K562 (cell line): ENCODE data around the gene PRDM16. TPM values are rescaled to one million over a fixed set of nuclear protein-coding genes. Genes with fewer than 3 reads are reported as not detected.

Experiments used
- ATAC-seq: fragments of 200-7000 bp; cut with Tn5 transposase; 3 replicates; pipeline ENCODE4 v1.9.1; 2020; ENCODE audit warnings: moderate library complexity
- BruUV-seq: library from RNA; stranded (reverse); fragments of 400-500 nt; replicated peaks from 2 replicates; lab custom pipeline; 2021; lab: Mats Ljungman, UMichigan
- CTCF ChIA-PET: fragments of 300-600 bp; formaldehyde crosslinking; extraction: SDS; loops from one replicate; lab custom pipeline; 2021; ENCODE audit warnings: low intra/inter-chr PET ratio; lab: Yijun Ruan, JAX
- POLR2A ChIA-PET: fragments of 300-600, 350-650 bp; sonication (Branson Sonifier 250); formaldehyde crosslinking; extraction: SDS; loops from one replicate; lab custom pipeline; 2021; ENCODE audit warnings: antibody characterized with exemption, inconsistent platforms; lab: Yijun Ruan, JAX
- DNase-seq, 4 experiments: peaks; one replicate each; pipeline versions ENCODE4 v3.0.0 to v3.0.0-alpha.2; 2011 to 2018; ENCODE audit warnings: low spot score in 3 of 4, mixed read lengths in 3 of 4; ENCODE audit errors: extremely low read depth in 1 of 4
- FAIRE-seq: peaks from 2 replicates; lab custom pipeline; 2011; peaks lifted over from hg19 to GRCh38; lab: Jason Lieb, UNC
- H2AFZ ChIP-seq: 2 replicates; pipeline ENCODE4 v1.6.0; 2011; ENCODE audit warnings: low read depth, low read length, control low read depth, inconsistent platforms
- H3K27ac ChIP-seq: fragments of 200-600 bp; 3 replicates; pipeline ENCODE4 v1.8.0; 2011; ENCODE audit warnings: low read depth, mild to moderate bottlenecking, control low read depth, inconsistent platforms, low read length, moderate library complexity, mixed read lengths; ENCODE audit errors: extremely low read depth
- H3K27me3 ChIP-seq, 2 experiments: fragments of 300-600 bp in 1 of 2; 2 replicates in 1 of 2; 3 replicates in 1 of 2; pipeline versions ENCODE4 v1.6.0 to v1.8.0; 2011; ENCODE audit warnings: inconsistent platforms in 2 of 2, low read length in 2 of 2, mild to moderate bottlenecking in 1 of 2, mixed read lengths in 1 of 2, moderate library complexity in 1 of 2; ENCODE audit not compliant: control insufficient read depth in 2 of 2, insufficient read depth in 2 of 2
- H3K36me3 ChIP-seq: fragments of 300-600 bp; 3 replicates; pipeline ENCODE4 v1.8.0; 2011; ENCODE audit warnings: mild to moderate bottlenecking, low read length, inconsistent platforms; ENCODE audit not compliant: control insufficient read depth, insufficient read depth
- H3K4me1 ChIP-seq, 2 experiments: fragments of 200-600 bp in 1 of 2; replicated peaks in 1 of 2; 2 replicates in 1 of 2; 3 replicates in 1 of 2; pipeline versions ENCODE4 v1.5.1 to v1.8.0; 2011; ENCODE audit warnings: inconsistent platforms in 2 of 2, low read length in 2 of 2, mild to moderate bottlenecking in 1 of 2, mixed read lengths in 1 of 2, moderate library complexity in 1 of 2; ENCODE audit not compliant: control insufficient read depth in 2 of 2, insufficient read depth in 2 of 2
- H3K4me2 ChIP-seq: 2 replicates; pipeline ENCODE4 v1.6.1; 2011; ENCODE audit warnings: low read length, control low read depth, inconsistent platforms, mixed read lengths; ENCODE audit not compliant: insufficient read depth
- H3K4me3 ChIP-seq: fragments of 200-600 bp; sonication (generic), shearing (Covaris generic); 2 replicates; pipeline ENCODE4 v1.5.1; 2016; ENCODE audit warnings: control low read depth, inconsistent platforms
- H3K79me2 ChIP-seq: fragments of 200-600 bp; 3 replicates; pipeline ENCODE4 v1.8.0; 2011; ENCODE audit warnings: low read length, inconsistent platforms; ENCODE audit not compliant: control insufficient read depth, insufficient read depth
- H3K9ac ChIP-seq, 2 experiments: 2 replicates each; pipeline versions ENCODE4 v1.6.0 to v1.6.1; 2011; ENCODE audit warnings: low read depth in 2 of 2, low read length in 2 of 2, control low read depth in 1 of 2, inconsistent platforms in 1 of 2, mild to moderate bottlenecking in 1 of 2, mixed read lengths in 1 of 2; ENCODE audit not compliant: insufficient read depth in 1 of 2
- H3K9me1 ChIP-seq: one replicate; pipeline ENCODE4 v1.6.0; 2011; ENCODE audit warnings: inconsistent platforms, mild to moderate bottlenecking, low read length, moderate library complexity; ENCODE audit not compliant: control insufficient read depth, insufficient read depth
- H3K9me3 ChIP-seq: replicated peaks from 2 replicates; pipeline ENCODE4 v1.5.1; 2011; ENCODE audit warnings: low read depth, low read length, inconsistent platforms; ENCODE audit not compliant: control insufficient read depth, insufficient read depth
- H4K20me1 ChIP-seq: replicated peaks from 2 replicates; pipeline ENCODE4 v1.6.1; 2011; ENCODE audit warnings: low read length, inconsistent platforms, mixed read lengths; ENCODE audit not compliant: control insufficient read depth, insufficient read depth
- ARID3A ChIP-seq: IDR thresholded peaks from 2 replicates; pipeline ENCODE4 v1.6.1; 2012; ENCODE audit warnings: low read depth, low read length, improper control_type of control experiment, borderline replicate concordance
- CREM ChIP-seq: IDR thresholded peaks from 2 replicates; pipeline ENCODE4 v1.6.1; 2014; ENCODE audit warnings: antibody characterized with exemption, low read depth
- CTCF ChIP-seq, 3 experiments: IDR thresholded peaks in 2 of 3; conservative IDR thresholded peaks in 1 of 3; 2 replicates each; pipeline ENCODE4 v1.5.1; 2011 to 2012; ENCODE audit warnings: low read length in 3 of 3, mild to moderate bottlenecking in 3 of 3, control low read depth in 2 of 3, improper control_type of control experiment in 1 of 3, inconsistent platforms in 1 of 3, low read depth in 1 of 3, mixed read lengths in 1 of 3, moderate library complexity in 1 of 3; ENCODE audit not compliant: insufficient read depth in 2 of 3
- GTF2E2 ChIP-seq: fragments of 200-800 bp; sonication (Bioruptor generic); IDR thresholded peaks from 2 replicates; pipeline ENCODE4 v1.6.1; 2016; ENCODE audit warnings: missing genetic modification characterization, missing compliant biosample characterization
- HIVEP1 ChIP-seq: fragments of 250-450 bp; sonication (Bioruptor Pico); IDR thresholded peaks from 2 replicates; pipeline ENCODE4 v1.4.0; 2020; ENCODE audit warnings: mild to moderate bottlenecking
- LARP7 ChIP-seq: fragments of 450-650 bp; IDR thresholded peaks from 2 replicates; pipeline ENCODE4 v1.6.1; 2016
- SMAD4 ChIP-seq: fragments of 250-450 bp; sonication (Bioruptor Pico); conservative IDR thresholded peaks from 2 replicates; pipeline ENCODE4 v1.8.0; 2021; ENCODE audit warnings: inconsistent platforms, mild to moderate bottlenecking, moderate library complexity
- SRSF7 ChIP-seq: fragments of 200-400 bp; formaldehyde crosslinking; optimal IDR thresholded peaks from 2 replicates; pipeline ENCODE3; 2017; ENCODE audit warnings: mild to moderate bottlenecking, low read depth, low read length
- ZNF134 ChIP-seq: fragments of 250-450 bp; sonication (Bioruptor Pico); conservative IDR thresholded peaks from 2 replicates; pipeline ENCODE4 v1.4.0; 2020
- WGBS: fragments of 100-300 bp; shearing (Covaris generic); methylation state at CpG from one replicate; pipeline ENCODE4 v1.1.6; 2016; ENCODE audit warnings: low coverage, mixed read lengths; ENCODE audit not compliant: insufficient coverage; ENCODE audit errors: missing lambda C conversion rate; 5-methylcytosine and 5-hydroxymethylcytosine counted together
- in situ Hi-C: fragments of 300-500 bp; cut with MboI; formaldehyde crosslinking; loops from 4 replicates; pipeline ENCODE4 v1.15.0; 2018; ENCODE audit warnings: inconsistent platforms, mixed read lengths
- intact Hi-C: fragments of 100-400 bp; cut with micrococcal nuclease; formaldehyde crosslinking; loops from 2 replicates; pipeline ENCODE4 v1.14.2; 2022
- polyA plus RNA-seq, 8 experiments: library from polyadenylated mRNA; depleted of rRNA in 4 of 8; stranded (reverse) in 5 of 8; unstranded in 3 of 8; fragments of >200 nt; fragmentation: Nextera tagmentation in 2 of 8; fragmentation: Illumina TruSeq in 1 of 8; extraction: Ambion mirVana in 2 of 8; extraction: Trizol in 1 of 8; gene quantifications; 2 replicates each; pipeline versions ENCODE4 v1.2.1 to v1.2.3, GENCODE V29; 2011 to 2014; ENCODE audit warnings: inconsistent platforms in 1 of 8, missing spikeins in 1 of 8
- total RNA-seq, 7 experiments: library from RNA; depleted of rRNA in 6 of 7; stranded (reverse); fragments of >200 nt in 6 of 7; fragmentation: Illumina TruSeq in 2 of 7; extraction: Trizol in 2 of 7; gene quantifications; 2 replicates each; pipeline versions ENCODE4 v1.2.1 to v1.2.3, GENCODE V29; 2011 to 2021; ENCODE audit warnings: low replicate concordance in 1 of 7
- TF ChIP-seq, protein P1 (sequence below): sonication (generic); formaldehyde crosslinking; IDR thresholded peaks from 2 replicates; pipeline ENCODE4 v1.8.1; 2023; ENCODE audit warnings: mild to moderate bottlenecking, missing genetic modification reagents
- TF ChIP-seq, protein P2 (sequence below): fragments of 250-450 bp; sonication (Bioruptor Pico); IDR thresholded peaks from 2 replicates; pipeline ENCODE4 v1.5.0; 2022; ENCODE audit warnings: mild to moderate bottlenecking

The PRDM16 gene
- total and polyA plus RNA-seq, 9 of the 15 experiments (the other 6 are each of a cell fraction or from before 2014, with no cell fraction given), result 0.10 to 0.27 TPM; not detected in 7

DNA sequence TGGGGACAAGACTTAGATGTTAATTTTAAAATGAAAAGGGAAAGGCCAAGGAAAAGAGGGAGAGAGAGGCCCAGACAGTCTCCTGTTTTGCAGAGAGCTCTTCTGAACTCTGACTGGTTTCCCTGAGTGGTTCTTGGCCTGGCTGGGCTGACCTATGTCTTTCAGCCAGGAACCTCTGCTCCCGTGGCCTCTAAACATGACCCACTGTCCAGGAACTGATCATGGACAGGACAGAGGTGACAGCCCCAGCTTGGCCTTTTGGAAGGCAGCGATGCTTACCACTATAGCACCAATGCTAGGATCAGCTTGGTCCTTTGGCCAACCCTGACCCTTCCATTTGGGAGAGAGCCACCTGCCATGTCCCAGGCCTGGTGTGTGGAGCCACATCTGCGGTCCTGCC, 55.2 kb downstream of the PRDM16 start:
- peaks cover 30 to 97% of the 10 kb centered on the region in 2 experiments for H3K27me3 ChIP-seq
- H3K4me2 ChIP-seq, result no peak overlapping the region
- no peak overlapping the region for H3K9ac ChIP-seq
- FAIRE-seq (no peak), DNase-seq (no peak), ATAC-seq (no peak)
- H3K9me3 ChIP-seq, result no peaks in the 10 kb centered on the region
- ChIA-PET POLR2A (interaction anchor here (1.4 kb wide), 1 partner anchor 11 kb away, joined by 3 read pairs; no protein-coding TSS in a partner anchor), CTCF (no interaction called here)
- no peak overlapping the region for H3K27ac ChIP-seq
- H3K79me2 ChIP-seq, result no peaks in the 10 kb centered on the region
- H4K20me1 ChIP-seq, result peaks cover 15% of the 10 kb centered on the region
- BruUV-seq, result no TSS peak
- 0% methylated on average over 3 of the region's 3 CpGs for WGBS
- peaks cover 0 to 8% of the 10 kb centered on the region in 2 experiments; a peak in 1 of 5 replicates for H3K4me1 ChIP-seq
- in situ Hi-C loops (no loop called here), intact Hi-C loops (no loop called here)
- TF ChIP-seq CREM (no peak), ARID3A (no peak), CTCF (IDR thresholded peaks at IDR 0.05 in 2 of 3, conservative IDR thresholded peaks at IDR 0.05 in 1 of 3; ENCODE audit: insufficient read depth in 2 of 3, low read depth in 1 of 3, low read length in 3 of 3) (no peak), ZNF134 (CRISPR knock-in tag) (no peak), GTF2E2 (no peak), SMAD4 (CRISPR knock-in tag) (no peak), LARP7 (no peak), HIVEP1 (CRISPR knock-in tag) (no peak), SRSF7 (no peak)
- TF ChIP-seq, protein P1, sequence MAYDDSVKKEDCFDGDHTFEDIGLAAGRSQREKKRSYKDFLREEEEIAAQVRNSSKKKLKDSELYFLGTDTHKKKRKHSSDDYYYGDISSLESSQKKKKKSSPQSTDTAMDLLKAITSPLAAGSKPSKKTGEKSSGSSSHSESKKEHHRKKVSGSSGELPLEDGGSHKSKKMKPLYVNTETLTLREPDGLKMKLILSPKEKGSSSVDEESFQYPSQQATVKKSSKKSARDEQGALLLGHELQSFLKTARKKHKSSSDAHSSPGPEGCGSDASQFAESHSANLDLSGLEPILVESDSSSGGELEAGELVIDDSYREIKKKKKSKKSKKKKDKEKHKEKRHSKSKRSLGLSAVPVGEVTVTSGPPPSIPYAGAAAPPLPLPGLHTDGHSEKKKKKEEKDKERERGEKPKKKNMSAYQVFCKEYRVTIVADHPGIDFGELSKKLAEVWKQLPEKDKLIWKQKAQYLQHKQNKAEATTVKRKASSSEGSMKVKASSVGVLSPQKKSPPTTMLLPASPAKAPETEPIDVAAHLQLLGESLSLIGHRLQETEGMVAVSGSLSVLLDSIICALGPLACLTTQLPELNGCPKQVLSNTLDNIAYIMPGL, result no peak
- TF ChIP-seq, protein P2, sequence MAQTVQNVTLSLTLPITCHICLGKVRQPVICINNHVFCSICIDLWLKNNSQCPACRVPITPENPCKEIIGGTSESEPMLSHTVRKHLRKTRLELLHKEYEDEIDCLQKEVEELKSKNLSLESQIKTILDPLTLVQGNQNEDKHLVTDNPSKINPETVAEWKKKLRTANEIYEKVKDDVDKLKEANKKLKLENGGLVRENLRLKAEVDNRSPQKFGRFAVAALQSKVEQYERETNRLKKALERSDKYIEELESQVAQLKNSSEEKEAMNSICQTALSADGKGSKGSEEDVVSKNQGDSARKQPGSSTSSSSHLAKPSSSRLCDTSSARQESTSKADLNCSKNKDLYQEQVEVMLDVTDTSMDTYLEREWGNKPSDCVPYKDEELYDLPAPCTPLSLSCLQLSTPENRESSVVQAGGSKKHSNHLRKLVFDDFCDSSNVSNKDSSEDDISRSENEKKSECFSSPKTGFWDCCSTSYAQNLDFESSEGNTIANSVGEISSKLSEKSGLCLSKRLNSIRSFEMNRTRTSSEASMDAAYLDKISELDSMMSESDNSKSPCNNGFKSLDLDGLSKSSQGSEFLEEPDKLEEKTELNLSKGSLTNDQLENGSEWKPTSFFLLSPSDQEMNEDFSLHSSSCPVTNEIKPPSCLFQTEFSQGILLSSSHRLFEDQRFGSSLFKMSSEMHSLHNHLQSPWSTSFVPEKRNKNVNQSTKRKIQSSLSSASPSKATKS (CRISPR knock-in tag), result no peak
- no peak overlapping the region for H2AFZ ChIP-seq
- H3K9me1 ChIP-seq, result no peaks in the 10 kb centered on the region
- no peaks in the 10 kb centered on the region for H3K36me3 ChIP-seq
- H3K4me3 ChIP-seq, result no peak overlapping the region
